K562 (cell line): ENCODE data around the gene LRRFIP2. TPM values are rescaled to one million over a fixed set of nuclear protein-coding genes. Genes with fewer than 3 reads are reported as not detected.

Experiments
- ARID2 ChIP-seq: fragments of 450-650 bp; IDR thresholded peaks from 2 replicates; pipeline ENCODE4 v1.6.1; 2017; ENCODE audit warnings: antibody characterized with exemption, mild to moderate bottlenecking
- ATF3 ChIP-seq, 2 experiments: fragments of 450-650 bp in 1 of 2; sonication (generic) in 1 of 2; formaldehyde crosslinking in 1 of 2; IDR thresholded peaks in 1 of 2; conservative IDR thresholded peaks in 1 of 2; 2 replicates each; pipeline versions ENCODE4 v1.6.1 to v1.8.1; 2016 to 2023; ENCODE audit warnings: mild to moderate bottlenecking in 2 of 2, moderate library complexity in 2 of 2, inconsistent platforms in 1 of 2, missing genetic modification reagents in 1 of 2
- ATF4 ChIP-seq: fragments of 450-650 bp; formaldehyde crosslinking; IDR thresholded peaks from 2 replicates; pipeline ENCODE4 v1.4.0; 2022; ENCODE audit warnings: mild to moderate bottlenecking, moderate library complexity
- BACH1 ChIP-seq: fragments of 200-800 bp; sonication (Bioruptor generic); IDR thresholded peaks from 2 replicates; pipeline ENCODE4 v1.6.1; 2016; ENCODE audit warnings: missing genetic modification characterization, missing compliant biosample characterization
- CBX2 ChIP-seq: fragments of 200-600 bp; sonication (generic); IDR thresholded peaks from one replicate; pipeline ENCODE4 v1.6.1; 2012; ENCODE audit warnings: mild to moderate bottlenecking, low read length, inconsistent platforms; ENCODE audit not compliant: insufficient read depth, poor library complexity, severe bottlenecking
- CC2D1A ChIP-seq: fragments of 450-650 bp; IDR thresholded peaks from 2 replicates; pipeline ENCODE4 v1.6.1; 2017; ENCODE audit warnings: mild to moderate bottlenecking
- CCAR2 ChIP-seq: fragments of 200-400 bp; formaldehyde crosslinking; IDR thresholded peaks from 2 replicates; pipeline ENCODE4 v1.6.1; 2017; ENCODE audit warnings: mild to moderate bottlenecking, low read depth, low read length
- DLX4 ChIP-seq: fragments of 250-450 bp; sonication (Bioruptor Pico); IDR thresholded peaks from 2 replicates; pipeline ENCODE4 v1.6.1; 2021; ENCODE audit warnings: mild to moderate bottlenecking
- EP300 ChIP-seq: IDR thresholded peaks from 2 replicates; pipeline ENCODE4 v1.6.1; 2012; ENCODE audit warnings: low read length, improper control_type of control experiment
- EP400 ChIP-seq: fragments of 450-650 bp; IDR thresholded peaks from 2 replicates; pipeline ENCODE4 v1.6.1; 2017; ENCODE audit warnings: antibody characterized with exemption, mild to moderate bottlenecking, moderate library complexity
- HDAC2 ChIP-seq: fragments of 450-650 bp; IDR thresholded peaks from 2 replicates; pipeline ENCODE4 v1.6.1; 2016; ENCODE audit warnings: mild to moderate bottlenecking
- HNRNPUL1 ChIP-seq: fragments of 200-400 bp; formaldehyde crosslinking; IDR thresholded peaks from 2 replicates; pipeline ENCODE4 v1.6.1; 2017; ENCODE audit warnings: low read length
- JUN ChIP-seq, 2 experiments: sonication (generic) in 1 of 2; formaldehyde crosslinking in 1 of 2; IDR thresholded peaks; 2 replicates each; pipeline versions ENCODE4 v1.6.1 to v1.8.0; 2012 to 2022; ENCODE audit warnings: borderline replicate concordance in 2 of 2, mild to moderate bottlenecking in 2 of 2, improper control_type of control experiment in 1 of 2, low read depth in 1 of 2, low read length in 1 of 2, missing genetic modification reagents in 1 of 2
- KLF6 ChIP-seq: fragments of 250-450 bp; sonication (Bioruptor Pico); IDR thresholded peaks from 2 replicates; pipeline ENCODE4 v1.4.0; 2020; ENCODE audit warnings: mild to moderate bottlenecking, moderate library complexity, borderline replicate concordance
- NCOA2 ChIP-seq, 2 experiments: fragments of 450-650 bp; IDR thresholded peaks; 2 replicates each; pipeline ENCODE4 v1.6.1; 2018; ENCODE audit warnings: mild to moderate bottlenecking in 2 of 2, moderate library complexity in 1 of 2; ENCODE audit not compliant: partially characterized antibody in 2 of 2
- NELFE ChIP-seq: IDR thresholded peaks from 2 replicates; pipeline ENCODE4 v1.6.1; 2011; ENCODE audit warnings: mild to moderate bottlenecking; ENCODE audit not compliant: insufficient read depth, insufficient read length
- NR2C2 ChIP-seq, 2 experiments: fragments of 200-800 bp in 1 of 2; sonication (Bioruptor generic) in 1 of 2; sonication (generic) in 1 of 2; formaldehyde crosslinking in 1 of 2; IDR thresholded peaks; 2 replicates each; pipeline versions ENCODE4 v1.6.1 to v1.8.0; 2016 to 2022; ENCODE audit warnings: mild to moderate bottlenecking in 1 of 2, missing compliant biosample characterization in 1 of 2, missing genetic modification characterization in 1 of 2, missing genetic modification reagents in 1 of 2
- PCBP2 ChIP-seq: fragments of 200-400 bp; formaldehyde crosslinking; IDR thresholded peaks from 2 replicates; pipeline ENCODE4 v1.6.1; 2018; ENCODE audit warnings: low read length, low read depth, mild to moderate bottlenecking, moderate library complexity; ENCODE audit not compliant: poor library complexity, severe bottlenecking
- PML ChIP-seq: IDR thresholded peaks from 2 replicates; pipeline ENCODE4 v1.6.1; 2012; ENCODE audit warnings: low read length, inconsistent platforms
- POLR3A ChIP-seq: IDR thresholded peaks from 2 replicates; pipeline ENCODE4 v1.6.1; 2011; ENCODE audit warnings: borderline replicate concordance, mild to moderate bottlenecking, moderate library complexity; ENCODE audit not compliant: insufficient read length, insufficient read depth; ENCODE audit errors: extremely low read depth
- RBFOX2 ChIP-seq: fragments of 200-400 bp; formaldehyde crosslinking; IDR thresholded peaks from 2 replicates; pipeline ENCODE4 v1.6.1; 2017; ENCODE audit warnings: low read depth, mild to moderate bottlenecking, low read length, moderate library complexity
- SMAD4 ChIP-seq: fragments of 250-450 bp; sonication (Bioruptor Pico); conservative IDR thresholded peaks from 2 replicates; pipeline ENCODE4 v1.8.0; 2021; ENCODE audit warnings: inconsistent platforms, mild to moderate bottlenecking, moderate library complexity
- ZBED1 ChIP-seq: IDR thresholded peaks from 2 replicates; pipeline ENCODE4 v1.6.1; 2014
- ZKSCAN8 ChIP-seq: fragments of 200-800 bp; sonication (Bioruptor generic); IDR thresholded peaks from 2 replicates; pipeline ENCODE4 v1.6.1; 2016; ENCODE audit warnings: missing genetic modification characterization, missing compliant biosample characterization
- ZNF274 ChIP-seq: IDR thresholded peaks from 2 replicates; pipeline ENCODE4 v1.6.1; 2011; ENCODE audit warnings: low read depth, mild to moderate bottlenecking, low read length, moderate library complexity, borderline replicate concordance
- ZNF431 ChIP-seq: sonication (generic); formaldehyde crosslinking; IDR thresholded peaks from 2 replicates; pipeline ENCODE4 v1.8.0; 2022; ENCODE audit warnings: mild to moderate bottlenecking, missing genetic modification reagents
- ZNF780A ChIP-seq: fragments of 250-450 bp; sonication (Bioruptor Pico); IDR thresholded peaks from 2 replicates; pipeline ENCODE4 v1.5.0; 2021; ENCODE audit warnings: mild to moderate bottlenecking
- polyA plus RNA-seq, 8 experiments: library from polyadenylated mRNA; depleted of rRNA in 4 of 8; stranded (reverse) in 5 of 8; unstranded in 3 of 8; fragments of >200 nt; fragmentation: Nextera tagmentation in 2 of 8; fragmentation: Illumina TruSeq in 1 of 8; extraction: Ambion mirVana in 2 of 8; extraction: Trizol in 1 of 8; gene quantifications; 2 replicates each; pipeline versions ENCODE4 v1.2.1 to v1.2.3, GENCODE V29; 2011 to 2014; ENCODE audit warnings: inconsistent platforms in 1 of 8, missing spikeins in 1 of 8
- total RNA-seq, 7 experiments: library from RNA; depleted of rRNA in 6 of 7; stranded (reverse); fragments of >200 nt in 6 of 7; fragmentation: Illumina TruSeq in 2 of 7; extraction: Trizol in 2 of 7; gene quantifications; 2 replicates each; pipeline versions ENCODE4 v1.2.1 to v1.2.3, GENCODE V29; 2011 to 2021; ENCODE audit warnings: low replicate concordance in 1 of 7

The LRRFIP2 gene
- total and polyA plus RNA-seq, 9 of the 15 experiments (the other 6 are each of a cell fraction or from before 2014, with no cell fraction given): 9.9 to 53.9 (median 42.7) TPM

DNA sequence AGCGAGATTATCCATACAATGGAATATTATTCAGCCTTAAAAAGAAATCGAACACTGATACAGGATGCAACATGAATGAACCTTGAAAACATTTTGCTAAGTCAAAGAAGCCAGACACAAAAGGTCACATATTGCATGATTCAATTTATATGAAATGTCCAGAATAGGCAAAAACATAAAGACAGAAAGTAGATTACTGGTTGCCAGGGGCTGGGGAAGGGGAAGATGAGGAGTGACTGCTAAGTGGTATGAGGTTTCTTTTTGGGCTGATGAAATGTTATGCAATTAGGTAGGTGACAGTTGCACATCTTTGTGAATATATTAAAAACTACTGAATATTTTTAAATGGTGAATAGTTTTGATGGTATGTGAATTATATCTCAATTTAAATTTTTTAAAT, 38.3 kb downstream of the LRRFIP2 start (continued):
- 0 out of 2 replicates have a peak, but pooled peaks have one; percentile 6 for TF ChIP-seq KLF6 (CRISPR knock-in tag)
- no peak for TF ChIP-seq POLR3A
- no peak for TF ChIP-seq ZKSCAN8 (CRISPR knock-in tag)
- TF ChIP-seq CCAR2: no peak
- 0 out of 2 replicates have a peak, but pooled peaks have one; percentile 29 for TF ChIP-seq JUN (IDR thresholded peaks at IDR 0.05; ENCODE audit: borderline replicate concordance, low read depth, low read length)
- no peak for TF ChIP-seq JUN (CRISPR knock-in tag; IDR thresholded peaks at IDR 0.05; ENCODE audit: borderline replicate concordance)
- no peak for TF ChIP-seq NR2C2 (CRISPR knock-in tag; IDR thresholded peaks at IDR 0.05)
- peak; percentile 39; the same call in 1 of the 2 replicates for TF ChIP-seq NR2C2 (tag; IDR thresholded peaks at IDR 0.05)
- TF ChIP-seq ZNF274: no peak
- no peak for TF ChIP-seq DLX4 (CRISPR knock-in tag)
- TF ChIP-seq ZBED1: no peak
- TF ChIP-seq HNRNPUL1: no peak
- TF ChIP-seq HDAC2: peak; percentile 39; the same call in 1 of the 2 replicates
- TF ChIP-seq RBFOX2: 0 out of 2 replicates have a peak, but pooled peaks have one; percentile 23
- peak; percentile 85 for TF ChIP-seq ATF4
- TF ChIP-seq NCOA2 (IDR thresholded peaks at IDR 0.05; ENCODE audit: partially characterized antibody in 2 of 2): no peak
- TF ChIP-seq ZNF780A: no peak
- TF ChIP-seq PCBP2: no peak
- TF ChIP-seq EP300: peak; percentile 87; the same call in 1 of the 2 replicates
- TF ChIP-seq ATF3 (IDR thresholded peaks at IDR 0.05): peak; percentile 82
- no peak for TF ChIP-seq ATF3 (CRISPR knock-in tag; conservative IDR thresholded peaks at IDR 0.05)
- TF ChIP-seq PML: no peak
- TF ChIP-seq EP400: peak; percentile 39; the same call in 1 of the 2 replicates
- no peak for TF ChIP-seq ARID2
- TF ChIP-seq SMAD4 (CRISPR knock-in tag): peak; percentile 43; the same call in 1 of the 2 replicates
- TF ChIP-seq BACH1 (tag): 0 out of 2 replicates have a peak, but pooled peaks have one; percentile 41
- no peak for TF ChIP-seq NELFE
- TF ChIP-seq CBX2: no peak
- no peak for TF ChIP-seq ZNF431
- TF ChIP-seq CC2D1A: no peak
